GM12891 (cell line): ENCODE results near the gene STAP2.

Experiments used
- POLR2A ChIP-seq: IDR thresholded peaks from 2 replicates; pipeline ENCODE4 v1.6.1; 2011; ENCODE audit warnings: low read depth, low read length, control low read depth
- POLR2AphosphoS5 ChIP-seq: IDR thresholded peaks from 2 replicates; pipeline ENCODE4 v1.6.1; 2011; ENCODE audit warnings: low read depth, low read length, control low read depth
- TAF1 ChIP-seq: IDR thresholded peaks from 2 replicates; pipeline ENCODE4 v1.6.1; 2011; ENCODE audit warnings: low read depth, low read length, control low read depth

GRCh38 chr19:4378886-4379285, 40.3 kb upstream of the STAP2 start:
- TF ChIP-seq TAF1 (no peak), POLR2A (no peak), POLR2AphosphoS5 (no peak)
